Loucy (cell line): Measurements from ENCODE around the gene TRIM63.
A peak's percentile ranks its signal among the peaks of the same experiment; 100 is the strongest.

Experiments used
- H2AFZ ChIP-seq: fragments of 200-600 bp; sonication (generic); 2 replicates; pipeline ENCODE4 v1.6.0; 2016; ENCODE audit warnings: antibody characterized with exemption, mild to moderate bottlenecking, low read length, moderate library complexity
- H3F3A ChIP-seq: fragments of 200-600 bp; 2 replicates; pipeline ENCODE4 v1.6.0; 2016; ENCODE audit warnings: antibody characterized with exemption, low read depth, mild to moderate bottlenecking
- H3K27me3 ChIP-seq: fragments of 200-600 bp; sonication (generic); 2 replicates; pipeline ENCODE4 v1.6.1; 2014; ENCODE audit warnings: low read length, mild to moderate bottlenecking; ENCODE audit not compliant: insufficient read depth, poor library complexity, severe bottlenecking
- H3K36me3 ChIP-seq: fragments of 200-600 bp; sonication (generic); 2 replicates; pipeline ENCODE4 v1.6.1; 2016; ENCODE audit warnings: low read length; ENCODE audit not compliant: insufficient read depth
- H3K4me1 ChIP-seq: fragments of 200-600 bp; sonication (generic); 2 replicates; pipeline ENCODE4 v1.5.1; 2014; ENCODE audit warnings: low read length, mild to moderate bottlenecking; ENCODE audit not compliant: insufficient read depth, poor library complexity, severe bottlenecking
- H3K4me2 ChIP-seq: fragments of 200-600 bp; sonication (generic); 2 replicates; pipeline ENCODE4 v1.6.0; 2014; ENCODE audit warnings: antibody characterized with exemption, low read length, low read depth, mild to moderate bottlenecking; ENCODE audit not compliant: poor library complexity, severe bottlenecking
- H3K4me3 ChIP-seq: fragments of 200-600 bp; sonication (generic); 2 replicates; pipeline ENCODE4 v1.5.1; 2014; ENCODE audit warnings: low read length, mild to moderate bottlenecking, mixed read lengths; ENCODE audit not compliant: poor library complexity, severe bottlenecking
- H3K79me2 ChIP-seq: fragments of 200-600 bp; sonication (generic); 2 replicates; pipeline ENCODE4 v1.6.1; 2014; ENCODE audit warnings: low read length; ENCODE audit not compliant: insufficient read depth
- H3K9ac ChIP-seq: fragments of 200-600 bp; sonication (generic); 2 replicates; pipeline ENCODE4 v1.6.0; 2014; ENCODE audit warnings: mild to moderate bottlenecking, low read depth, low read length, moderate library complexity; ENCODE audit not compliant: poor library complexity, severe bottlenecking
- H3K9me2 ChIP-seq: fragments of 200-600 bp; sonication (generic); replicated peaks from 2 replicates; pipeline ENCODE4 v1.6.1; 2016; ENCODE audit warnings: low read depth, low read length, mixed read lengths
- H3K9me3 ChIP-seq: fragments of 200-600 bp; sonication (generic); 2 replicates; pipeline ENCODE4 v1.6.1; 2014; ENCODE audit warnings: mild to moderate bottlenecking, antibody characterized with exemption, low read length, low read depth; ENCODE audit not compliant: insufficient read depth
- H4K20me1 ChIP-seq: fragments of 200-600 bp; sonication (generic); 2 replicates; pipeline ENCODE4 v1.6.0; 2014; ENCODE audit warnings: antibody characterized with exemption, low read length, mild to moderate bottlenecking; ENCODE audit not compliant: insufficient read depth, poor library complexity, severe bottlenecking
- CTCF ChIP-seq: fragments of 200-600 bp; sonication (generic); conservative IDR thresholded peaks from 2 replicates; pipeline ENCODE4 v1.5.1; 2014; ENCODE audit warnings: mild to moderate bottlenecking, antibody characterized with exemption, low read length
- EZH2phosphoT487 ChIP-seq: fragments of 200-600 bp; IDR thresholded peaks from 2 replicates; pipeline ENCODE4 v1.6.1; 2018; ENCODE audit warnings: antibody characterized with exemption, mild to moderate bottlenecking, moderate library complexity, borderline replicate concordance

The TRIM63 gene

GRCh38 chr1:26020941-26021646 is 46.3 kb downstream of the TRIM63 start:
- Histone ChIP-seq H3K9me3 (no peaks in the 10 kb centered on the region), H3K4me2 (no peak overlapping the region), H3K9me2 (no peaks in the 10 kb centered on the region), H2AFZ (no peak overlapping the region), H3K4me3 (no peak overlapping the region), H3K4me1 (peaks cover 26% of the 10 kb centered on the region), H4K20me1 (no peaks in the 10 kb centered on the region), H3F3A (no peaks in the 10 kb centered on the region), H3K36me3 (no peaks in the 10 kb centered on the region), H3K9ac (no peak overlapping the region), H3K27me3 (no peaks in the 10 kb centered on the region), H3K79me2 (no peaks in the 10 kb centered on the region)
- TF ChIP-seq EZH2phosphoT487 (no peak), CTCF (no peak)

- Histone ChIP-seq H3K9me2 (no peaks in the 10 kb centered on the region), H3K4me2 (peak overlapping the region; percentile 39), H3K27me3 (no peaks in the 10 kb centered on the region), H3K36me3 (no peaks in the 10 kb centered on the region), H3F3A (no peaks in the 10 kb centered on the region), H3K4me3 (no peak overlapping the region), H3K79me2 (no peaks in the 10 kb centered on the region), H3K4me1 (peaks cover 26% of the 10 kb centered on the region), H4K20me1 (no peaks in the 10 kb centered on the region), H3K9ac (no peak overlapping the region), H2AFZ (no peak overlapping the region), H3K9me3 (no peaks in the 10 kb centered on the region)
- TF ChIP-seq EZH2phosphoT487 = no peak
- no peak for TF ChIP-seq CTCF
Observed at GRCh38 chr1:26020330-26020768, 47.1 kb downstream of the TRIM63 start.

GRCh38 chr1:26019641-26020315 is 47.7 kb downstream of the TRIM63 start:
- no peaks in the 10 kb centered on the region for H4K20me1 ChIP-seq
- H3K4me3 ChIP-seq = no peak overlapping the region
- H3K36me3 ChIP-seq = no peaks in the 10 kb centered on the region
- peaks cover 26% of the 10 kb centered on the region for H3K4me1 ChIP-seq
- no peaks in the 10 kb centered on the region for H3K27me3 ChIP-seq
- H2AFZ ChIP-seq = no peak overlapping the region
- no peaks in the 10 kb centered on the region for H3K79me2 ChIP-seq
- no peak for TF ChIP-seq CTCF
- TF ChIP-seq EZH2phosphoT487 = no peak
- H3K9ac ChIP-seq = no peak overlapping the region
- peak overlapping the region; percentile 39 for H3K4me2 ChIP-seq
- no peaks in the 10 kb centered on the region for H3K9me2 ChIP-seq
- H3F3A ChIP-seq = no peaks in the 10 kb centered on the region
- no peaks in the 10 kb centered on the region for H3K9me3 ChIP-seq
